K562 (cell line): ENCODE measurements around the gene POC5. TPM values are rescaled to one million over a fixed set of nuclear protein-coding genes. Genes with fewer than 3 reads are reported as not detected.

ENCODE experiments used
- ATAC-seq: fragments of 200-7000 bp; cut with Tn5 transposase; 3 replicates; pipeline ENCODE4 v1.9.1; 2020; ENCODE audit warnings: moderate library complexity
- BruUV-seq: library from RNA; stranded (reverse); fragments of 400-500 nt; replicated peaks from 2 replicates; lab custom pipeline; 2021; lab: Mats Ljungman, UMichigan
- CTCF ChIA-PET: fragments of 300-600 bp; formaldehyde crosslinking; extraction: SDS; loops from one replicate; lab custom pipeline; 2021; ENCODE audit warnings: low intra/inter-chr PET ratio; lab: Yijun Ruan, JAX
- POLR2A ChIA-PET: fragments of 300-600, 350-650 bp; sonication (Branson Sonifier 250); formaldehyde crosslinking; extraction: SDS; loops from one replicate; lab custom pipeline; 2021; ENCODE audit warnings: antibody characterized with exemption, inconsistent platforms; lab: Yijun Ruan, JAX
- DNase-seq, 4 experiments: peaks; one replicate each; pipeline versions ENCODE4 v3.0.0 to v3.0.0-alpha.2; 2011 to 2018; ENCODE audit warnings: low spot score in 3 of 4, mixed read lengths in 3 of 4; ENCODE audit errors: extremely low read depth in 1 of 4
- FAIRE-seq: peaks from 2 replicates; lab custom pipeline; 2011; peaks lifted over from hg19 to GRCh38; lab: Jason Lieb, UNC
- H2AFZ ChIP-seq: 2 replicates; pipeline ENCODE4 v1.6.0; 2011; ENCODE audit warnings: low read depth, low read length, control low read depth, inconsistent platforms
- H3K27ac ChIP-seq: fragments of 200-600 bp; 3 replicates; pipeline ENCODE4 v1.8.0; 2011; ENCODE audit warnings: low read depth, mild to moderate bottlenecking, control low read depth, inconsistent platforms, low read length, moderate library complexity, mixed read lengths; ENCODE audit errors: extremely low read depth
- H3K27me3 ChIP-seq, 2 experiments: fragments of 300-600 bp in 1 of 2; 2 replicates in 1 of 2; 3 replicates in 1 of 2; pipeline versions ENCODE4 v1.6.0 to v1.8.0; 2011; ENCODE audit warnings: inconsistent platforms in 2 of 2, low read length in 2 of 2, mild to moderate bottlenecking in 1 of 2, mixed read lengths in 1 of 2, moderate library complexity in 1 of 2; ENCODE audit not compliant: control insufficient read depth in 2 of 2, insufficient read depth in 2 of 2
- H3K36me3 ChIP-seq: fragments of 300-600 bp; 3 replicates; pipeline ENCODE4 v1.8.0; 2011; ENCODE audit warnings: mild to moderate bottlenecking, low read length, inconsistent platforms; ENCODE audit not compliant: control insufficient read depth, insufficient read depth
- H3K4me1 ChIP-seq, 2 experiments: fragments of 200-600 bp in 1 of 2; replicated peaks in 1 of 2; 2 replicates in 1 of 2; 3 replicates in 1 of 2; pipeline versions ENCODE4 v1.5.1 to v1.8.0; 2011; ENCODE audit warnings: inconsistent platforms in 2 of 2, low read length in 2 of 2, mild to moderate bottlenecking in 1 of 2, mixed read lengths in 1 of 2, moderate library complexity in 1 of 2; ENCODE audit not compliant: control insufficient read depth in 2 of 2, insufficient read depth in 2 of 2
- H3K4me2 ChIP-seq: 2 replicates; pipeline ENCODE4 v1.6.1; 2011; ENCODE audit warnings: low read length, control low read depth, inconsistent platforms, mixed read lengths; ENCODE audit not compliant: insufficient read depth
- H3K4me3 ChIP-seq: fragments of 200-600 bp; sonication (generic), shearing (Covaris generic); 2 replicates; pipeline ENCODE4 v1.5.1; 2016; ENCODE audit warnings: control low read depth, inconsistent platforms
- H3K79me2 ChIP-seq: fragments of 200-600 bp; 3 replicates; pipeline ENCODE4 v1.8.0; 2011; ENCODE audit warnings: low read length, inconsistent platforms; ENCODE audit not compliant: control insufficient read depth, insufficient read depth
- H3K9ac ChIP-seq, 2 experiments: 2 replicates each; pipeline versions ENCODE4 v1.6.0 to v1.6.1; 2011; ENCODE audit warnings: low read depth in 2 of 2, low read length in 2 of 2, control low read depth in 1 of 2, inconsistent platforms in 1 of 2, mild to moderate bottlenecking in 1 of 2, mixed read lengths in 1 of 2; ENCODE audit not compliant: insufficient read depth in 1 of 2
- H3K9me1 ChIP-seq: one replicate; pipeline ENCODE4 v1.6.0; 2011; ENCODE audit warnings: inconsistent platforms, mild to moderate bottlenecking, low read length, moderate library complexity; ENCODE audit not compliant: control insufficient read depth, insufficient read depth
- H3K9me3 ChIP-seq: replicated peaks from 2 replicates; pipeline ENCODE4 v1.5.1; 2011; ENCODE audit warnings: low read depth, low read length, inconsistent platforms; ENCODE audit not compliant: control insufficient read depth, insufficient read depth
- H4K20me1 ChIP-seq: replicated peaks from 2 replicates; pipeline ENCODE4 v1.6.1; 2011; ENCODE audit warnings: low read length, inconsistent platforms, mixed read lengths; ENCODE audit not compliant: control insufficient read depth, insufficient read depth
- CAMTA2 ChIP-seq: fragments of 250-450 bp; sonication (Bioruptor Pico); conservative IDR thresholded peaks from 2 replicates; pipeline ENCODE4 v1.5.1; 2022
- MBD2 ChIP-seq: sonication (generic); IDR thresholded peaks from 2 replicates; pipeline ENCODE4 v1.6.1; 2016; ENCODE audit warnings: low read depth, borderline replicate concordance
- MCM7 ChIP-seq, 2 experiments: fragments of 450-650 bp; IDR thresholded peaks; 2 replicates each; pipeline ENCODE4 v1.6.1; 2016 to 2018
- MTA1 ChIP-seq: fragments of 450-650 bp; IDR thresholded peaks from 2 replicates; pipeline ENCODE4 v1.6.1; 2017; ENCODE audit warnings: borderline replicate concordance
- SMARCA5 ChIP-seq: fragments of 450-650 bp; IDR thresholded peaks from 2 replicates; pipeline ENCODE4 v1.6.1; 2016
- ZNF431 ChIP-seq: sonication (generic); formaldehyde crosslinking; IDR thresholded peaks from 2 replicates; pipeline ENCODE4 v1.8.0; 2022; ENCODE audit warnings: mild to moderate bottlenecking, missing genetic modification reagents
- WGBS: fragments of 100-300 bp; shearing (Covaris generic); methylation state at CpG from one replicate; pipeline ENCODE4 v1.1.6; 2016; ENCODE audit warnings: low coverage, mixed read lengths; ENCODE audit not compliant: insufficient coverage; ENCODE audit errors: missing lambda C conversion rate; 5-methylcytosine and 5-hydroxymethylcytosine counted together
- in situ Hi-C: fragments of 300-500 bp; cut with MboI; formaldehyde crosslinking; loops from 4 replicates; pipeline ENCODE4 v1.15.0; 2018; ENCODE audit warnings: inconsistent platforms, mixed read lengths
- intact Hi-C: fragments of 100-400 bp; cut with micrococcal nuclease; formaldehyde crosslinking; loops from 2 replicates; pipeline ENCODE4 v1.14.2; 2022
- polyA plus RNA-seq, 8 experiments: library from polyadenylated mRNA; depleted of rRNA in 4 of 8; stranded (reverse) in 5 of 8; unstranded in 3 of 8; fragments of >200 nt; fragmentation: Nextera tagmentation in 2 of 8; fragmentation: Illumina TruSeq in 1 of 8; extraction: Ambion mirVana in 2 of 8; extraction: Trizol in 1 of 8; gene quantifications; 2 replicates each; pipeline versions ENCODE4 v1.2.1 to v1.2.3, GENCODE V29; 2011 to 2014; ENCODE audit warnings: inconsistent platforms in 1 of 8, missing spikeins in 1 of 8
- total RNA-seq, 7 experiments: library from RNA; depleted of rRNA in 6 of 7; stranded (reverse); fragments of >200 nt in 6 of 7; fragmentation: Illumina TruSeq in 2 of 7; extraction: Trizol in 2 of 7; gene quantifications; 2 replicates each; pipeline versions ENCODE4 v1.2.1 to v1.2.3, GENCODE V29; 2011 to 2021; ENCODE audit warnings: low replicate concordance in 1 of 7
- TF ChIP-seq, protein P1 (sequence below), 2 experiments: fragments of 450-650 bp; conservative IDR thresholded peaks; 2 replicates each; pipeline ENCODE4 v1.6.1; 2017; ENCODE audit warnings: mild to moderate bottlenecking in 2 of 2, moderate library complexity in 2 of 2
- TF ChIP-seq, protein P2 (sequence below): fragments of 200-400 bp; formaldehyde crosslinking; IDR thresholded peaks from 2 replicates; pipeline ENCODE4 v1.6.1; 2017; ENCODE audit warnings: mild to moderate bottlenecking, low read depth, low read length, moderate library complexity
- TF ChIP-seq, protein P3 (sequence below): fragments of 200-800 bp; sonication (Bioruptor generic); IDR thresholded peaks from 2 replicates; pipeline ENCODE4 v1.6.1; 2017; ENCODE audit warnings: missing genetic modification characterization, missing compliant biosample characterization
- TF ChIP-seq, protein P4 (sequence below): fragments of 250-450 bp; sonication (Bioruptor Pico); IDR thresholded peaks from 2 replicates; pipeline ENCODE4 v1.4.0; 2020

The POC5 gene
- total and polyA plus RNA-seq, 9 of the 15 experiments (the other 6 are each of a cell fraction or from before 2014, with no cell fraction given) = 14.5 to 38.2 (median 27.0) TPM

DNA sequence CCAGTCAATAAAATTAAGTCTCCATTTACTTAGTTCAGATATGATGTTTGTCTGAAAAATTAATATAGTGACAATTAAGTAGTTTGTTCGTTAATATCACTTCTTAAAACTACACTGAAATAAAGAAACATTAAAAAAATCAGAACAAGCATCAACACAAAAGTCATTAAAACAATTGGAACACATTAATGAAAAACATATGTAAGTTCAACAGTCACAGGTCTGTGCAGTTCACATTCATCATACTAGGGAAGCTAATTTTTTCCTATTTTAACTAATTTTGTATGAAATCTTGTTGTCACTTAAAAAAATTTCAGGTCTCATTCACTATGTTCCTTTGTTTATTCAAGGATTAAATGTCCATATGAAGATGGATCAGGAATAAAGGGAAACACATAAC is 22.5 kb downstream of the POC5 start (continued):
- TF ChIP-seq, protein P1, sequence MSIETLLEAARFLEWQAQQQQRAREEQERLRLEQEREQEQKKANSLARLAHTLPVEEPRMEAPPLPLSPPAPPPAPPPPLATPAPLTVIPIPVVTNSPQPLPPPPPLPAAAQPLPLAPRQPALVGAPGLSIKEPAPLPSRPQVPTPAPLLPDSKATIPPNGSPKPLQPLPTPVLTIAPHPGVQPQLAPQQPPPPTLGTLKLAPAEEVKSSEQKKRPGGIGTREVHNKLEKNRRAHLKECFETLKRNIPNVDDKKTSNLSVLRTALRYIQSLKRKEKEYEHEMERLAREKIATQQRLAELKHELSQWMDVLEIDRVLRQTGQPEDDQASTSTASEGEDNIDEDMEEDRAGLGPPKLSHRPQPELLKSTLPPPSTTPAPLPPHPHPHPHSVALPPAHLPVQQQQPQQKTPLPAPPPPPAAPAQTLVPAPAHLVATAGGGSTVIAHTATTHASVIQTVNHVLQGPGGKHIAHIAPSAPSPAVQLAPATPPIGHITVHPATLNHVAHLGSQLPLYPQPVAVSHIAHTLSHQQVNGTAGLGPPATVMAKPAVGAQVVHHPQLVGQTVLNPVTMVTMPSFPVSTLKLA (conservative IDR thresholded peaks at IDR 0.05) = no peak
- TF ChIP-seq, protein P2, sequence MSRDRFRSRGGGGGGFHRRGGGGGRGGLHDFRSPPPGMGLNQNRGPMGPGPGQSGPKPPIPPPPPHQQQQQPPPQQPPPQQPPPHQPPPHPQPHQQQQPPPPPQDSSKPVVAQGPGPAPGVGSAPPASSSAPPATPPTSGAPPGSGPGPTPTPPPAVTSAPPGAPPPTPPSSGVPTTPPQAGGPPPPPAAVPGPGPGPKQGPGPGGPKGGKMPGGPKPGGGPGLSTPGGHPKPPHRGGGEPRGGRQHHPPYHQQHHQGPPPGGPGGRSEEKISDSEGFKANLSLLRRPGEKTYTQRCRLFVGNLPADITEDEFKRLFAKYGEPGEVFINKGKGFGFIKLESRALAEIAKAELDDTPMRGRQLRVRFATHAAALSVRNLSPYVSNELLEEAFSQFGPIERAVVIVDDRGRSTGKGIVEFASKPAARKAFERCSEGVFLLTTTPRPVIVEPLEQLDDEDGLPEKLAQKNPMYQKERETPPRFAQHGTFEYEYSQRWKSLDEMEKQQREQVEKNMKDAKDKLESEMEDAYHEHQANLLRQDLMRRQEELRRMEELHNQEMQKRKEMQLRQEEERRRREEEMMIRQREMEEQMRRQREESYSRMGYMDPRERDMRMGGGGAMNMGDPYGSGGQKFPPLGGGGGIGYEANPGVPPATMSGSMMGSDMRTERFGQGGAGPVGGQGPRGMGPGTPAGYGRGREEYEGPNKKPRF = no peak
- TF ChIP-seq, protein P3, sequence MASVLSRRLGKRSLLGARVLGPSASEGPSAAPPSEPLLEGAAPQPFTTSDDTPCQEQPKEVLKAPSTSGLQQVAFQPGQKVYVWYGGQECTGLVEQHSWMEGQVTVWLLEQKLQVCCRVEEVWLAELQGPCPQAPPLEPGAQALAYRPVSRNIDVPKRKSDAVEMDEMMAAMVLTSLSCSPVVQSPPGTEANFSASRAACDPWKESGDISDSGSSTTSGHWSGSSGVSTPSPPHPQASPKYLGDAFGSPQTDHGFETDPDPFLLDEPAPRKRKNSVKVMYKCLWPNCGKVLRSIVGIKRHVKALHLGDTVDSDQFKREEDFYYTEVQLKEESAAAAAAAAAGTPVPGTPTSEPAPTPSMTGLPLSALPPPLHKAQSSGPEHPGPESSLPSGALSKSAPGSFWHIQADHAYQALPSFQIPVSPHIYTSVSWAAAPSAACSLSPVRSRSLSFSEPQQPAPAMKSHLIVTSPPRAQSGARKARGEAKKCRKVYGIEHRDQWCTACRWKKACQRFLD (CRISPR knock-in tag) = no peak

DNA sequence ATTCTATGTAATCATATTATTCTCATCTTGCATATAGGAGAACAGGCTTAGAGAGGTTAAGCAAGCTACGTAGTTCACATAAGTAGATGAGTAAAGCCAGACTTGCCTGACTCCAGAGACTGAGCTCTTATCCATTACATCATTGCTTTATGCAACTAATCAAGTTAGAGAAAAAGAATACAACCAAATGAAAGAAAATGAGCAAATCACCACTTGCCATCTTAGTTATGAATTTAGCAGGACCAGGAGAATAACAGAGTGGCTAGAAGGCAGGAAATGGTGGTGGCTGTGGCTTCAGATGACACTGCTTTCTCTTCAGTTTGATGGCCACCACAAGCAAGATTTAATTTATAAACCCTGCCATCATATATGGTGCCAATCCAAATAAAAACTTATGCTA is 26.6 kb downstream of the POC5 start:
- Histone ChIP-seq H3K9me1 (no peaks in the 10 kb centered on the region), H3K36me3 (peaks cover 78% of the 10 kb centered on the region), H3K4me2 (no peak overlapping the region), H3K4me3 (no peak overlapping the region), H3K9me3 (no peaks in the 10 kb centered on the region), H2AFZ (no peak overlapping the region), H3K27ac (no peak overlapping the region), H3K79me2 (peaks cover 12% of the 10 kb centered on the region; the same call in 2 of the 3 replicates), H4K20me1 (no peaks in the 10 kb centered on the region), H3K4me1 (no peaks in the 10 kb centered on the region; a peak in 1 of 5 replicates), H3K9ac (no peak overlapping the region), H3K27me3 (no peaks in the 10 kb centered on the region)
- no peak for ATAC-seq
- BruUV-seq = no TSS peak
- in situ Hi-C loops = no loop called here
- intact Hi-C loops = no loop called here
- ChIA-PET CTCF (no interaction called here), POLR2A (no interaction called here)
- WGBS = 100% methylated on average over 1 of the region's 1 CpG
- no peak for DNase-seq
- no peak for FAIRE-seq
- TF ChIP-seq, protein P4, sequence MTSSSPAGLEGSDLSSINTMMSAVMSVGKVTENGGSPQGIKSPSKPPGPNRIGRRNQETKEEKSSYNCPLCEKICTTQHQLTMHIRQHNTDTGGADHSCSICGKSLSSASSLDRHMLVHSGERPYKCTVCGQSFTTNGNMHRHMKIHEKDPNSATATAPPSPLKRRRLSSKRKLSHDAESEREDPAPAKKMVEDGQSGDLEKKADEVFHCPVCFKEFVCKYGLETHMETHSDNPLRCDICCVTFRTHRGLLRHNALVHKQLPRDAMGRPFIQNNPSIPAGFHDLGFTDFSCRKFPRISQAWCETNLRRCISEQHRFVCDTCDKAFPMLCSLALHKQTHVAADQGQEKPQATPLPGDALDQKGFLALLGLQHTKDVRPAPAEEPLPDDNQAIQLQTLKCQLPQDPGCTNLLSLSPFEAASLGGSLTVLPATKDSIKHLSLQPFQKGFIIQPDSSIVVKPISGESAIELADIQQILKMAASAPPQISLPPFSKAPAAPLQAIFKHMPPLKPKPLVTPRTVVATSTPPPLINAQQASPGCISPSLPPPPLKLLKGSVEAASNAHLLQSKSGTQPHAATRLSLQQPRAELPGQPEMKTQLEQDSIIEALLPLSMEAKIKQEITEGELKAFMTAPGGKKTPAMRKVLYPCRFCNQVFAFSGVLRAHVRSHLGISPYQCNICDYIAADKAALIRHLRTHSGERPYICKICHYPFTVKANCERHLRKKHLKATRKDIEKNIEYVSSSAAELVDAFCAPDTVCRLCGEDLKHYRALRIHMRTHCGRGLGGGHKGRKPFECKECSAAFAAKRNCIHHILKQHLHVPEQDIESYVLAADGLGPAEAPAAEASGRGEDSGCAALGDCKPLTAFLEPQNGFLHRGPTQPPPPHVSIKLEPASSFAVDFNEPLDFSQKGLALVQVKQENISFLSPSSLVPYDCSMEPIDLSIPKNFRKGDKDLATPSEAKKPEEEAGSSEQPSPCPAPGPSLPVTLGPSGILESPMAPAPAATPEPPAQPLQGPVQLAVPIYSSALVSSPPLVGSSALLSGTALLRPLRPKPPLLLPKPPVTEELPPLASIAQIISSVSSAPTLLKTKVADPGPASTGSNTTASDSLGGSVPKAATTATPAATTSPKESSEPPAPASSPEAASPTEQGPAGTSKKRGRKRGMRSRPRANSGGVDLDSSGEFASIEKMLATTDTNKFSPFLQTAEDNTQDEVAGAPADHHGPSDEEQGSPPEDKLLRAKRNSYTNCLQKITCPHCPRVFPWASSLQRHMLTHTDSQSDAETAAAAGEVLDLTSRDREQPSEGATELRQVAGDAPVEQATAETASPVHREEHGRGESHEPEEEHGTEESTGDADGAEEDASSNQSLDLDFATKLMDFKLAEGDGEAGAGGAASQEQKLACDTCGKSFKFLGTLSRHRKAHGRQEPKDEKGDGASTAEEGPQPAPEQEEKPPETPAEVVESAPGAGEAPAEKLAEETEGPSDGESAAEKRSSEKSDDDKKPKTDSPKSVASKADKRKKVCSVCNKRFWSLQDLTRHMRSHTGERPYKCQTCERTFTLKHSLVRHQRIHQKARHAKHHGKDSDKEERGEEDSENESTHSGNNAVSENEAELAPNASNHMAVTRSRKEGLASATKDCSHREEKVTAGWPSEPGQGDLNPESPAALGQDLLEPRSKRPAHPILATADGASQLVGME (CRISPR knock-in tag) = no peak
- TF ChIP-seq ZNF431 (CRISPR knock-in tag) = no peak
- TF ChIP-seq CAMTA2 (CRISPR knock-in tag) = no peak
- TF ChIP-seq MBD2 = no peak
- no peak for TF ChIP-seq MTA1
- TF ChIP-seq SMARCA5 = no peak
- TF ChIP-seq MCM7 (IDR thresholded peaks at IDR 0.05) = no peak
